MM.1S (cell line): ENCODE results near the gene GREB1.

Experiments
- CTCF ChIP-seq: fragments of 300-600 bp; sonication (generic); IDR thresholded peaks from 2 replicates; pipeline ENCODE4 v1.5.1; 2016; ENCODE audit warnings: antibody characterized with exemption, low read length, mixed read lengths
- EZH2 ChIP-seq: fragments of 300-600 bp; sonication (generic); optimal IDR thresholded peaks from 2 replicates; pipeline ENCODE3; 2017; ENCODE audit warnings: low read depth, mild to moderate bottlenecking, antibody characterized with exemption, low read length, mixed read lengths
- EZH2phosphoT487 ChIP-seq: fragments of 300-600 bp; sonication (generic); IDR thresholded peaks from 2 replicates; pipeline ENCODE4 v1.6.1; 2018; ENCODE audit warnings: antibody characterized with exemption, low read length

- TF ChIP-seq CTCF, result no peak
- TF ChIP-seq EZH2, result no peak
- no peak for TF ChIP-seq EZH2phosphoT487
Measured at GRCh38 chr2:11563784-11564666, 30.2 kb downstream of the GREB1 start.
